RKO (cell line): Measurements from ENCODE around the gene FIGN.

Source experiments
- DNase-seq: peaks from one replicate; pipeline ENCODE4 v3.0.0-alpha.2; 2016; ENCODE audit warnings: low spot score

FIGN gene

DNA sequence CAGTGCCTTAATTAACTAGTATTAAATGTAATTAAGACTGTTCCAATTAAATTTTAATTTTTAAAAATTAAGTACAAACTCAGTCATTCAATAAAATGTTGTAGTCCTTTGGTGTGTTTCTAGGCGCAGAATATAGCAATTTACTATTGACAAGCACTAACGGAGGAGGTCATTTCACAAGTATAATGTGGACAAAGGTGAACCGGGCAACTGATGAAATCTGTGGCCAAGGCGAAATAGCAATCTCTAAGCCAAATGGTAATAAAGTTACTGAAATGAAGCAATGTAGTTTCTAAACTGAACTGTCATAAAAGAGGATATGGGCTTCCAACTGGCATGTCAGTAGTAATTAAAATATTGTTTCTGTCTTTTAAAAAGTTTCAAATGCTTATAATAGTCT lies 27.5 kb downstream of the FIGN start:
- DNase-seq: no peak

DNA sequence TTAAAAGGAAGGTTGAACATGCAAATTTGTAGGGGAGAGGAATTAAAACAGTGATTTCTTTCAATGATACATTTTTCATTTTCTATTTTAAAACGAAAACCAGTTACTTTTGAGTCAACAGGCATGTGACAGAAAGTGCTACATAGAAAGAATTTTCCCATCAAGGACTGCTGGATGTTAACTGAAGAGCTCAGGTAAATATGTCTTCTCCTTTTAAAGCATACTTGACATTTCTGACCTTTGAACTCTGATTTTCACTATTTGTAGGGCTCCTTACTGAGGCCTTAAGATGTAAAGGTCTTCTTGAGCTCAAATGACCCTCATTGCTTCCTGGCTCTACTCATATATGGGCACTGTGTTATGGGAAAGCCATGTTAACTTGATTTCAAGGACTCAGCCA lies 32.4 kb downstream of the FIGN start:
- DNase-seq: no peak

GRCh38 chr2:163701399-163702195 lies 34.2 kb downstream of the FIGN start:
- DNase-seq: no peak

GRCh38 chr2:163698857-163699256 lies 37.0 kb downstream of the FIGN start:
- no peak for DNase-seq

- DNase-seq: no peak
These were observed 37.8 kb downstream of the FIGN start for GRCh38 chr2:163697846-163698637.

DNA sequence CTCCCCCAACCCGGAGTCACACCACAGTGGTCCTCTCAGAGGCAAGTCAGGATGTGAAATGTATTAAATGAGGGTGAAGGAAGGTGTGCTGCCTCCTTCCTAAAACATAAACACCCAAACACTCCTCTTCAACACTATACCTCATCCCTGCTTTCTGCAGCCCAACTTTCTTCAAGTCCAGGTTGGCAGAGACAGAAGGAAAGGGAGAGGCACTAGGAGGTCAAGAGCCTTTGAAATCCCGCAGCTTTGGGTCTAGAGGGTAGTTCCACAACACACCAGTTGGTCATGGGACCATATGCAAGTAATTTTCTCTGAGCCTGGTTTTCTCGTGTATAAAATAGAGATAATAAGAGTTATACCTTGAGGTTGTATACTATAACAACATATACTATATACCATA lies 38.4 kb downstream of the FIGN start:
- DNase-seq: no peak

DNA sequence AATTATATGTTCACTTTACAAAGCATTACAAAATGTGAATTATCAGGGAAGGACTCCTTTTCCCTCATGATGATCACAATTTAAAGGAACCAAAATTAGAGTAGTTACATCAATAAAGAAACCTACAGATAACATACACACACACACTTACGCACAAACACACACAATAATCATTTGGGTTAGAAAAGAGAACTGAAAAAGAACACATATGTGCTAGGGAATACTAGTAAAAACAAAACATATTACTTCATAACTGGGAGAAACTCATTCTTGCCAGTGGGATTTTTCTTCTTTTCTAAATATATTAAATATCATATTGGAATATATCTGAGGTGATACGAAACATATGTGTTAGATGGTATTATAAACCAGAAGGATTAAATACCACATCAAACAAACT lies 42.3 kb downstream of the FIGN start:
- DNase-seq: no peak

DNA sequence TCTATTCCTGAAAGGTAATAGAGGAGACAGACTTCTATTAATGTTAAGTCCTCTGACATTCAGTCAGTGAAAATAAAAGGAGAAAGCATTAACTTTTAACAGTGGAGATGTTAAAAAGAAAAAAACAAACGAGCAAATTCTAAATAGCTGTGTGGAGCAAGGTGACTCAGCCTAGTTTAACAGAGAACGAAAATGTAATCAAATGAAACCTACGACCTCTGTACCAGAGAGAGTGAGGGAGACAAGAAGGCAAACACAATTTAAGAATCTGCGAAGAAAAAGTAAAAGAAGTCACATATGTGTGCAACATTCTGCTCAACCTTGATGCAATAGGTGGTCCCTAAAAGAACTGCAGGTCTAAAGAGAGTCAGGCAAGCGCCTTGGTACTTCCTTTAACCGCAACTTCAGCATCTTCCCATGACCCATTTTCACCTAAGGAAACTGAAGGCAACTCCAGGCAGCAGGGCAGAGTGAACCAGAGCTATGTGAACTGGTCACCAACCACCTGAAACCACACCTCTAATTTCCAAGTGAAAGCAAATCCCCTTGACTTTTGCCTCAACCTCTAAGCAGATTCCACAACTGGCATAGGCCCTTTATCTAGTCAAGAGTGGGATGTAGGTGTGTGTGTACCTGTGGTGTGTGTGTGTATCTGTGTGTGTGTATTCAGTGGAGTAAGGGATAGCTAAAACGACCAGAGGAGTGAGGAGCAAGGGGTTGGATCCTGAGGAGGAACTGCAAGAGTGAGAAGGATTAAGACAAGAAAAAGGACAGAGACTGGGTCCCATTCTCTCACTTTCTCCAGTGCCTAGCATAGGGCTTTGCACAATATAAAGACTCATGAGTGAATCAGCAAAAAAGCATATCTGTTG lies 43.0 kb downstream of the FIGN start:
- DNase-seq: no peak

GRCh38 chr2:163692081-163692480 lies 43.7 kb downstream of the FIGN start:
- DNase-seq: no peak

- DNase-seq: no peak
These were observed 44.9 kb downstream of the FIGN start for GRCh38 chr2:163690896-163691295.

GRCh38 chr2:163687217-163687616 lies 48.6 kb downstream of the FIGN start:
- DNase-seq: no peak

DNA sequence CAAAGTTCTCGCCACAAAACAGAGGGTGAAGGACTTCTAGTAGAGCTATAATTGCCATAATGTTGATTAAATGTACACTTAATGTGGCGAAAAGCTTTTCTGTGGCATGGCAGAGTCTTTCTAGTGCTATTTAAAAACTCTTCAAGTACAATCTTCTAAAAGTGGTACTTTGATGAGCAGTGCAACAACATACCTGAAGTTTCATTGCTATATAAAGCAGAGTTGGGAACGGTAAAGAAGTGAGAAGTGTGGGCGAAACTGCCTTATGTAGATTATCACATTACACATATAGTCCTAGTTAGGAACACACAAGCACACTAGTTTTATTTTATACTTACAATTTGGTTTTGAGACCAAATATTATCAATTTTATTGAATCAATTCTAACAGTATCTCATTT lies 49.5 kb downstream of the FIGN start:
- DNase-seq: no peak

DNA sequence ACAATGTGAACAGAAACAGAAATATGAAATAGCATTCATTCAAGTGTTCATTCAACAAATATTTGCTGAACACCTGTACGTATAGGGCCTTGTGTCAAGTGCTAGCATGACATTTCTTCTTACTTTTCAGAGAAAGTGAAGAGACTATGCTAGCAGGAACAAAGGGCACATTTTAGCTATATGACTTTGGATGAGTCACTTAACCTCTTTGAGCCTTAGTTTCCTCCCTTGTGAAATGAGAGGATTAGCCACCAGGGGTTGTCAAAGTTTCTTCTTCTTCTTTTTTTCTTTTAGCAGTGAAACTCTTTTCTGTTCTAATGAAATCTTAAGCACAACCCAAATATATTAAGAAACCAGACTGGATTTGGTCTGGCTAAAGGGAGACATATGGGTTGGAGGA lies 53.1 kb downstream of the FIGN start:
- DNase-seq: peak; percentile 48

DNA sequence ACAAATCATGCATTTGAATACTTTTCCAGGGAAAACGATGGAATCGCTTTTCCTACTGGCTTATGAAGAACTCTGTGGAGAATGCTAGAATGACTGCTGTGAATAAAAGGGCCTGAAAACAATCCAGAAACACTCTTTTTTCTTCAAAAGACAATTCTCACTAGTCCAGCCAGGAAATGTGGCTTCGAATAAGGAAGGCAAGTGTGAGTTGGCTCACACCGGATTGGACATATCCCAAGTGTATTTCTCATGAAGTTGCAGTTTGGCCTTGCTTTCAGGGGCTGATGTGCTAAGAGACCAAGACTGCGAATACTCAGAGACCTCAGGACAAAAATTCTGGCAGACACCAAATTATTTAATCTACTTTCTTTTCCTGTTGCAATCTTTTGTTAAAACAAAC lies 54.1 kb downstream of the FIGN start:
- DNase-seq: no peak

DNA sequence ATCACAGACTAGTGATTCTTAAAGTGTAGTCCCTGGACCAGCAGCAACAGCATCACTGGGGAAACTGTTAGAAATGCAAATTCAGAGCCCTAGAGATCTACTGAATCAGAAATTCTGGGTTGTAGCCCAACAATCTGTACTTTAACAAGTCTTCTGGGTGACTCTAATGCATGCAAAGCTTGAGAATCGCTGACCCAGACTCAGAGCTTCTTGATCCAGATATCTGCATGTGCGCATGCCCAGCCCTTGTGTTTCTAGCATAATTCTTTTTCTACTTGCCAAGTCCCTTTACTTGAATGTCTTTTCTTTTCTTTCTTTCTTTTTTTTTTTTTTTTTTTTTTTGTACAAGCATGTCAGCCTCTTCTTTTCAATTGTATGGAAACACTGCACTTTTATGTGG lies 60.4 kb downstream of the FIGN start:
- no peak for DNase-seq

DNA sequence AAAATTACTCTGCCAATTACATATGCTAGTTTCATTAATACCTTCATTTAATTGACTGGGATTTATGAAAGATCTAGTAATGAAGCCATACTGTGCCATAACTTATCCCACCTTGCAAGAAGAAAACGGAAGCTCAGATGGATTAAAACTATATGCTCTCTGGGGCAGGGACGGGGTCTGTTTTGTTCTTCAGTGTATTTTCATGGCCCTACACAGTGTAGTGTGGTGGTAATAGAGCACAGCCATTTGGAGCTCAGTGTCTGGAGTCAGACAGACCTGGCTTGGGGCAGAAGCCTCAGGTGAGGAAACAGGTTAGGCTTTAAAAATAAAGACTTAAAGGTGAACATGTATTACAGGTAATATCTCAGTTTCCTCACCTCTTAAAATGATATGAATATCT lies 62.3 kb downstream of the FIGN start:
- DNase-seq: no peak

GRCh38 chr2:163670929-163671328 lies 64.9 kb downstream of the FIGN start:
- no peak for DNase-seq

GRCh38 chr2:163669506-163669905 lies 66.3 kb downstream of the FIGN start:
- no peak for DNase-seq

DNA sequence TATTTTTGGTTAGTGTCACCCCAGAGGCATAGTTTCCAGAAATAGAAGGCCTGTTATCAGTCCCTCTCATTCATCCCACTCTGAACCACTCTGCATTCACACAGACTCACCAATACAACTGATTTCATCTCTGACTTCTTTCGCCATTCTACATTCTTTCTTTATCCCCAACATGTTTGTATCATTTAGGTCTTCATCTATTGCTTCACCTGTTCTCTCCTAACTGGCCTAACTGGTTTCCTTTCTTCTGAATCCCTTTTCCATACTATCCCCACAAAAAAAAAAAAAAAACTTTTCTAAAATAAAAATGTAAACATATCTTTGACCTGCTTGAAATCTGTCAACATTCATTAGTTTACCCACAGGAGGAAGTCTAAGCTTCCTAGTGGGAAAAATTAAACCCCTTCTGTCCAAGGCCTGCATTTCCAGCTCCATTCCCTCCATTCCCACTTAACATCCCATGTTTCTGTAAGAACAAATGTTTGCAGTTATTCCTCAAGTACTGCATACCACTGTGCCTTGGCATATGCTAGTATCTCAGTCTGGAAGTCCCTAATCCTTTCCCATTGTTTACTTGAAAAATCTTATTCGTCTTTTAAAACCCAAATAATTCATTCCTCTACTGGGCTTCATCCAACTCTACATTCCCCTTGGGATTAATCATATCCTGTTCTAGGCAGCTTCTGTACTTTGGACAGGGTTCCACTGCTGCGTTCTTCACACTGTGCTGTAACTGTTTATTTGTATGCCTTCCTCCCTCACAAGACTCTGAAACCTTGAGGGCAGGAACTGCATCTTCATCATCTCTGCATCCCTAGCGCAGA lies 68.5 kb downstream of the FIGN start:
- DNase-seq: peak; percentile 39

GRCh38 chr2:163665817-163666216 lies 70.0 kb downstream of the FIGN start:
- DNase-seq: no peak

- no peak for DNase-seq
These were observed 70.8 kb downstream of the FIGN start for GRCh38 chr2:163665051-163665450.

DNA sequence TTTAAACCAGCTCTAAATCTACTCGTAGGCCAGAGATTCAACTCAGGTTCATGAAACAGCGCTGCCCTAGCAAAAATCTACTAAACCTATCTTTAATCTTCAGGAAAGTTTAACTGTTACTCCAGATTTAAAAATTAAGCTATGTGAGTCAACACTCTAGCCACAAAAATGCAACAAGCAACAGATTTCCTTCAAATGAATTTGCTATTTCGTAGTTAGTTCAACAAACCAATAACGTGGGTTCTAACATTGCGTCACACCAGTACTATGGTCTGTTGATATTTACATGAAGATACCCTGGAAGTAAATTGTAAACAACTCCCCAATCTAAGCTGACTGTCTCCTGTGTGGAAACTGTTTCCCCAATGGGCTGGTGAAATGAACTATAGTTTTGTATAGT lies 71.2 kb downstream of the FIGN start:
- DNase-seq: no peak
